GM18909 (cell line): Measurements from ENCODE around the gene TMEM178B.

Source experiments
- ATAC-seq: cut with Tn5 transposase; IDR thresholded peaks from one replicate; pipeline ENCODE4 v1.9.1; 2021; ENCODE audit warnings: mild to moderate bottlenecking; ENCODE audit not compliant: unreplicated experiment, poor library complexity

The TMEM178B gene

GRCh38 chr7:141484907-141485306 is 411.0 kb downstream of the TMEM178B start:
- no peak for ATAC-seq

- no peak for ATAC-seq
Measured at GRCh38 chr7:141486959-141487358, 413.1 kb downstream of the TMEM178B start.

GRCh38 chr7:141490474-141490873 is 416.6 kb downstream of the TMEM178B start:
- no peak for ATAC-seq

- no peak for ATAC-seq
Measured at GRCh38 chr7:141495057-141495456, 421.2 kb downstream of the TMEM178B start.

- ATAC-seq = no peak
Measured at GRCh38 chr7:141497391-141497790, 423.5 kb downstream of the TMEM178B start.

- no peak for ATAC-seq
Measured at GRCh38 chr7:141500608-141501007, 426.7 kb downstream of the TMEM178B start.

- ATAC-seq = no peak
Measured at GRCh38 chr7:141501451-141501850, 427.6 kb downstream of the TMEM178B start.

GRCh38 chr7:141511316-141511675 is 437.4 kb downstream of the TMEM178B start:
- no peak for ATAC-seq

GRCh38 chr7:141511676-141512396 is 438.0 kb downstream of the TMEM178B start:
- ATAC-seq = no peak

GRCh38 chr7:141512597-141512996 is 438.7 kb downstream of the TMEM178B start:
- ATAC-seq = no peak

- ATAC-seq = no peak
Measured at GRCh38 chr7:141513720-141514119, 439.9 kb downstream of the TMEM178B start.

GRCh38 chr7:141515941-141516340 is 442.1 kb downstream of the TMEM178B start:
- no peak for ATAC-seq

GRCh38 chr7:141519623-141520022 is 445.8 kb downstream of the TMEM178B start:
- no peak for ATAC-seq

GRCh38 chr7:141522657-141523342 is 448.9 kb downstream of the TMEM178B start:
- ATAC-seq = no peak

- ATAC-seq = no peak
Measured at GRCh38 chr7:141525973-141526514, 452.2 kb downstream of the TMEM178B start.

GRCh38 chr7:141527076-141527475 is 453.2 kb downstream of the TMEM178B start:
- ATAC-seq = no peak

GRCh38 chr7:141528399-141528798 is 454.5 kb downstream of the TMEM178B start:
- ATAC-seq = no peak
